Measurements from ENCODE around the gene BAK1. TPM values are rescaled to one million over a fixed set of nuclear protein-coding genes. Genes with fewer than 3 reads are reported as not detected.

The BAK1 gene
- total and polyA plus RNA-seq, 2 of the 13 experiments (the other 11 are each of a cell fraction or from before 2014, with no cell fraction given), result 15.0 to 23.8 TPM

- no peak for TF ChIP-seq ZNF362 (CRISPR knock-in tag; IDR thresholded peaks at IDR 0.05; ENCODE audit: borderline replicate concordance)
- peak; percentile 68; the same call in 1 of the 2 replicates for TF ChIP-seq RXRB (CRISPR knock-in tag; IDR thresholded peaks at IDR 0.05; ENCODE audit: borderline replicate concordance)
- TF ChIP-seq FOXK2 (IDR thresholded peaks at IDR 0.05), result no peak
- no peak for TF ChIP-seq ZFP41 (CRISPR knock-in tag; IDR thresholded peaks at IDR 0.05; ENCODE audit: borderline replicate concordance)
- TF ChIP-seq ZNF333 (CRISPR knock-in tag; IDR thresholded peaks at IDR 0.05; ENCODE audit: borderline replicate concordance), result 0 out of 2 replicates have a peak, but pooled peaks have one; percentile 48
- no peak for TF ChIP-seq HOXA5 (CRISPR knock-in tag; IDR thresholded peaks at IDR 0.05)
Observed at GRCh38 chr6:33585403-33586107, 5.5 kb upstream of the BAK1 start (continued).

- POLR2A ChIA-PET, result no interaction called here
- FAIRE-seq, result no peak
- in situ Hi-C loops (cut with HindIII; ENCODE audit: extremely low pct_ligation_motif_present, low pct_unique_long_range_greater_than_20kb), result loop anchor here (5.0 kb wide), 4 partner anchors 37 to 177 kb away; partner anchors contain the start of gene ITPR3
Observed at GRCh38 chr6:33584700-33585402, 4.8 kb upstream of the BAK1 start.

More at GRCh38 chr6:33584700-33585402, 4.8 kb upstream of the BAK1 start:
- no peaks in the 10 kb centered on the region for H3K9me3 ChIP-seq (ENCODE audit: low read length)
- intact Hi-C loops (cut with micrococcal nuclease; ENCODE audit: unreplicated experiment), result loop anchor here (1.0 kb wide), 1 partner anchor 88 kb away; no protein-coding TSS in a partner anchor
- H3K9ac ChIP-seq (ENCODE audit: insufficient read depth, low read depth, low read length), result no peak overlapping the region
- H3K4me1 ChIP-seq (ENCODE audit: insufficient read depth, low read length), result peaks cover 50% of the 10 kb centered on the region
- CTCF ChIA-PET (ENCODE audit: low intra/inter-chr PET ratio, low total read pairs), result interaction anchor here (0.8 to 3.1 kb wide), 8 partner anchors 23 to 187 kb away, joined by 3 to 34 read pairs (median 6); no protein-coding TSS in a partner anchor
- peak overlapping the region; percentile 63; the same call in 1 of the 2 replicates for H3K4me2 ChIP-seq (ENCODE audit: low read depth, low read length)
- peak overlapping the region in 1 of 3 experiments; percentile 36; a peak in 1 of 6 replicates for H3K4me3 ChIP-seq (replicated peaks in 1 of 3; ENCODE audit: insufficient read depth in 1 of 3, low read depth in 2 of 3, low read length in 3 of 3)
- no peak overlapping the region for H2AFZ ChIP-seq (ENCODE audit: low read length)
- no peak for ATAC-seq
- H4K20me1 ChIP-seq (ENCODE audit: insufficient read depth, low read length), result no peaks in the 10 kb centered on the region
- H3K79me2 ChIP-seq (ENCODE audit: insufficient read depth, low read length), result no peaks in the 10 kb centered on the region
- 39% methylated on average over 11 of the region's 11 CpGs for WGBS (ENCODE audit: low lambda C conversion rate)
- H3K27me3 ChIP-seq (ENCODE audit: control insufficient read depth in 1 of 2, insufficient read depth in 2 of 2, low read length in 2 of 2), result 0 out of 5 replicates have a peak, but pooled peaks cover 0 to 3% of the 10 kb centered on the region in 2 experiments
- no peaks in the 10 kb centered on the region for H3K36me3 ChIP-seq (replicated peaks in 1 of 2; ENCODE audit: control insufficient read depth in 1 of 2, insufficient read depth in 2 of 2, low read length in 2 of 2)
- TF ChIP-seq UBTF (CRISPR knock-in tag; IDR thresholded peaks at IDR 0.05) (0 out of 2 replicates have a peak, but pooled peaks have one; percentile 6), MBNL3 (CRISPR knock-in tag; conservative IDR thresholded peaks at IDR 0.05) (no peak), ZMAT3 (CRISPR knock-in tag; conservative IDR thresholded peaks at IDR 0.05) (0 out of 2 replicates have a peak, but pooled peaks have one; percentile 33), YY1 (IDR thresholded peaks at IDR 0.05; ENCODE audit: insufficient read depth, insufficient replicate concordance, low read depth, low read length) (no peak), SIN3B (IDR thresholded peaks at IDR 0.05; ENCODE audit: low read length) (no peak), SAP130 (CRISPR knock-in tag; IDR thresholded peaks at IDR 0.05; ENCODE audit: low read depth) (no peak), ZHX1 (CRISPR knock-in tag; IDR thresholded peaks at IDR 0.05; ENCODE audit: low read depth) (no peak), ZNF670 (CRISPR knock-in tag; IDR thresholded peaks at IDR 0.05; ENCODE audit: borderline replicate concordance) (0 out of 2 replicates have a peak, but pooled peaks have one; percentile 23), SALL2 (CRISPR knock-in tag; IDR thresholded peaks at IDR 0.05) (no peak)
- no peak for DNase-seq (ENCODE audit: low spot score)
- H3K27ac ChIP-seq (ENCODE audit: extremely low read length, insufficient read depth, low read length), result no peak overlapping the region
- no TSS peak for BruUV-seq (replicated peaks)

All from HepG2 (cell line).